Skeletal muscle tissue (tissue), 4 donors: ENCODE measurements around the gene CD1D. TPM values are rescaled to one million over a fixed set of nuclear protein-coding genes. Genes with fewer than 3 reads are reported as not detected.
"Not testable (repeated sequence)": the region's sequence is repeated elsewhere in the genome, so short reads cannot be mapped to it uniquely, and the experiment has no call there.

Experiments
- H3K27ac ChIP-seq: one replicate; pipeline ENCODE4 v1.7.0; 2013; ENCODE audit warnings: mild to moderate bottlenecking, low read depth, low read length, inconsistent platforms
- H3K27me3 ChIP-seq, 3 donors: one replicate each; pipeline ENCODE4 v1.7.0; 2013; ENCODE audit warnings: low read length in 3 of 3; ENCODE audit not compliant: control insufficient read depth in 3 of 3, insufficient read depth in 3 of 3
- H3K36me3 ChIP-seq, 3 donors: one replicate each; pipeline ENCODE4 v1.7.0; 2013; ENCODE audit warnings: low read length in 3 of 3; ENCODE audit not compliant: control insufficient read depth in 3 of 3, insufficient read depth in 3 of 3
- H3K4me1 ChIP-seq, 3 donors: one replicate each; pipeline ENCODE4 v1.7.0; 2013; ENCODE audit warnings: low read length in 3 of 3, mild to moderate bottlenecking in 3 of 3; ENCODE audit not compliant: control insufficient read depth in 3 of 3, insufficient read depth in 3 of 3
- H3K4me3 ChIP-seq, 3 donors: one replicate each; pipeline ENCODE4 v1.7.0; 2013; ENCODE audit warnings: low read length in 3 of 3
- H3K9ac ChIP-seq, 3 donors: one replicate each; pipeline ENCODE4 v1.7.0; 2013; ENCODE audit warnings: low read length in 3 of 3, mild to moderate bottlenecking in 3 of 3, moderate library complexity in 2 of 3, low read depth in 1 of 3
- H3K9me3 ChIP-seq, 3 donors: one replicate each; pipeline ENCODE4 v1.7.0; 2013; ENCODE audit warnings: low read length in 3 of 3; ENCODE audit not compliant: control insufficient read depth in 3 of 3
- total RNA-seq: library from RNA; depleted of rRNA; stranded (reverse); fragments of >200 nt; gene quantifications from one replicate; pipeline ENCODE4 v1.2.3, GENCODE V29; 2014
- donor health status: Osteomylitis.

The CD1D gene
- total RNA-seq, 1 donor from 2014 or later: 1.0 TPM

GRCh38 chr1:158223445-158223844 is 42.8 kb downstream of the CD1D start:
- H3K9me3 ChIP-seq, H3K36me3 ChIP-seq, H3K4me1 ChIP-seq, H3K9ac ChIP-seq, H3K27ac ChIP-seq, H3K4me3 ChIP-seq, H3K27me3 ChIP-seq: not testable (repeated sequence)

- Histone ChIP-seq H3K9ac (no peak overlapping the region), H3K4me1 (no peaks in the 10 kb centered on the region), H3K27me3 (no peaks in the 10 kb centered on the region), H3K9me3 (no peaks in the 10 kb centered on the region), H3K36me3 (no peaks in the 10 kb centered on the region), H3K4me3 (no peak overlapping the region), H3K27ac (no peak overlapping the region)
Measured at GRCh38 chr1:158227904-158228623, 47.4 kb downstream of the CD1D start.

Other genes starting within 250 kb of the CD1D start
- 23.5 TPM for gene KIRREL1, start 187.2 kb upstream of the CD1D start, total RNA-seq
- 0.52 TPM for gene CD1A, start 73.5 kb downstream of the CD1D start, total RNA-seq
- 2.1 TPM for gene CD1C, start 109.0 kb downstream of the CD1D start, total RNA-seq
- not detected for gene CD1B, start 150.6 kb downstream of the CD1D start, total RNA-seq
- gene CD1E, start 173.0 kb downstream of the CD1D start, total RNA-seq: 0.52 TPM
- gene OR10T2, start 218.6 kb downstream of the CD1D start, total RNA-seq: not detected
- not detected for gene OR10K2, start 245.3 kb downstream of the CD1D start, total RNA-seq